Cardiac fibroblast (primary cell): ENCODE results near the gene TAB3.

ENCODE experiments used
- DNase-seq, 2 donors: peaks; one replicate each; pipeline versions ENCODE4 v3.0.0 to v3.0.0-alpha.2; 2010; ENCODE audit warnings: low read depth in 2 of 2
- H3K4me3 ChIP-seq, 2 donors: replicated peaks in 1 of 2; 1 replicate in 1 of 2; 2 replicates in 1 of 2; pipeline ENCODE4 v1.5.1; 2011; ENCODE audit warnings: low read depth in 2 of 2, low read length in 2 of 2, mild to moderate bottlenecking in 2 of 2, moderate library complexity in 1 of 2
- CTCF ChIP-seq: IDR thresholded peaks from one replicate; pipeline ENCODE4 v1.5.1; 2011; ENCODE audit warnings: low read depth, mild to moderate bottlenecking, low read length, inconsistent platforms

Gene TAB3

DNA sequence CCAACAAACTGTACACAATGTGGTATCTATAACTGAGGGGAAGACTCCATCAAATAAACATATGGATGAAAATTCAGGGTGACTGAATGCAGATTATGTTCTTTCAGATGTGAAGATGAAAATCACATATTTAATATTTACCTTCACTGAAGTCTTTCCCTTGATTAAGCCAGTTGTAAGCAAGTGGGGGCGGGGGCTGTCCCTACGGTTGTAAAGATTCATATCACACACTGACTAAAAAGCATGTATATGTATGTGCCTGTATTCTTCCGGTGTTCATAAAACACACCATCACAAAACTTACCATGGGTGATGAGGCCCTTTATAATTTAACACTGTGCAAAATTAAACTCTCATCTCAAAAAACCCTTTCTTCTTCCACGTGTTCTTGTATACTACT is 1.3 kb downstream of the TAB3 start:
- TF ChIP-seq CTCF, result no peak
- DNase-seq, result no peak
- H3K4me3 ChIP-seq, result peak overlapping the region in 1 of 2 donors; percentile 70

DNA sequence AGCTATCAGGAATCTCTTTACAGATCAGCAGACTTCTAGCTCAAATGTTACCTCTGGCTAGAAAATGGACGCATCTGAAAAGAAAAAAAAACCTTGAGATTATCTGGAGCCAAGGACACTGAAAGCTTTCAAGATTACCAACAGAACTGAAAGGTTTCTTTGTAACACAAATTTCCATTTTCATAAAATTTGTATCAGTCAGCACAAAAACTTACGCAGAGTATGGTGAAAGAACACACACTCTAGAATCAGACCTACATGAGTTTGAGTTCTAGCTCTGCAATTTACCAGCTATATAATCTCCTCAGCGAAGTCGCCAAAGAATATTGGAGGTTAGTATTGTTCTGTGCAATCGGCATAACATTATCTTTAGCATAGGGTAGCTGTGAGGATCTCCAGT is 1.8 kb downstream of the TAB3 start:
- no peak overlapping the region for H3K4me3 ChIP-seq
- no peak for TF ChIP-seq CTCF
- no peak for DNase-seq

DNA sequence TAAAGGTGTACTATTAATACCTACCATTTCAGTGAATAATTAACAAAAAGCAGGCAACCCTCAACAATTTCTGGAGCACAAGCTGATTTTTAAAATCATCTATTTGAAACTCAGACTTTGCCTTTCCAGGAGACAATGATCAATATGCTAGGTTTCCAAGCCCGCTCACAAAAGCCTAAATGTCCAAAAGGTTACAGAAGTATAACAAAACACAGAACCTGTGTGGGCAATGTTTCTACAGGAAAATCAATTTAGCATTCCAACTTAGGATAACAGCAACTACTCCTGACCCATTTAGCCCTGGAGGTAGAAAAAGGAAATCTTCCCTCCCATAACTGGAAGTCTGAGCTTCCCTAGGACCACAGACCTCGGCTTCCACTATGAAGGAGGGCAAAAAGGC is 3.9 kb downstream of the TAB3 start:
- no peak for TF ChIP-seq CTCF
- DNase-seq, result no peak
- H3K4me3 ChIP-seq, result no peak overlapping the region

GRCh38 chrX:30883138-30883537 is 5.9 kb downstream of the TAB3 start:
- DNase-seq, result no peak
- no peak for TF ChIP-seq CTCF
- no peak overlapping the region for H3K4me3 ChIP-seq

DNA sequence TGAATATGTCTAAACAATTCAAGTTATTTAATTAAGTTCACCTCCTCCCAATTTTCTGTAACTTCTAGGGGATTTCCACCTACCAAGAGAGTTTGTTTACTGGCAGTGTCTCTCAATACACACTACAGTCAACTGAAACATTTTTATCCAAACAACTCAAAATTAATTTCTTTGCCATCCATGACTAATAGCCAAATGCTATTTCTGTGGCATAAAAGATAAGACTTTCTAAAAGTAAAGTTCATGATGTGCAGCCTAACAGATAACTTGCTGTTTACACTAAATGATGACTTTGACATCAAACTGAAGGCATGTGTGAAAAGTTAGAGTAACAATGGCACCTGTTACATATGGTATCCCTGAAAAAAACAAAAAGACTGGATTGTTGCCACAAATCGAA is 7.3 kb downstream of the TAB3 start:
- H3K4me3 ChIP-seq, result no peak overlapping the region
- DNase-seq, result no peak
- no peak for TF ChIP-seq CTCF

DNA sequence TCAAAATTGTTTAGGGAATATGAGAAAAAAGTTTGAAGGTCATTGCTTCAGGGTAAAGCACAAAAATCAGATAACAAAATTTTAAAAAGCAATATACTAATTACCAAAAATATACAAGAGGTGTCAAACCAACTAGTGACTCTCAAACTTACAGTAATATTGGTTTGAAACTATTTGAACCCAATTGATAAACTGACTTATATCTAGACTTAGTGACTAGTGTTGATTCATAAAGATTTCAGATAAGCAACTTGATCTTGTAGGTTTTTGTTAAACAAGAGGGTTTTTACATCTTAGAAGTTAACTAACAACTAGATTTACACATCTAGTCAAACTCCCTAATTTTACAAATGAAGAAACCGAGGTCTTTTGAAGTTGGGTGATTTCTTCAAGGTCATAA is 7.7 kb downstream of the TAB3 start:
- DNase-seq, result no peak
- TF ChIP-seq CTCF, result no peak
- no peak overlapping the region for H3K4me3 ChIP-seq

DNA sequence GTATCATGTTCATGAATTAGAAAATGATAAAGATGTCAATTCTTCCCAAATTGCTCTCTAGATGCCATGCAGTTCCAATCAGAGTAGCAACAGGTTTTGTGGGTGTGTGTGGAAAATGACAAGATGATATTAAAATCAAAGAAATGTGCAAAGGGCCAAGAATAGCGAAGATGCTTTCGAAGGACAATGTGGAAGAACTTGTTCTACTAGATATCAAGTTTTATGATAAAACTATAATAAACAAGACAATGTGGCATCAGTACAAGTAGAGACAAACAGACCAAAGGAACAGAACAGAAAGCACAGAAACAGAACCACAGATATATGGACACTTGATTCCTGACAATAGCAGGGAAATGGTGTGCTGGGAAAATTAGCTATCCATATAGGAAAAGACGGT is 9.0 kb downstream of the TAB3 start:
- no peak for DNase-seq
- no peak for TF ChIP-seq CTCF
- no peak overlapping the region for H3K4me3 ChIP-seq
